OCI-LY7 (cell line): ENCODE results near the gene C16orf82. TPM values are rescaled to one million over a fixed set of nuclear protein-coding genes. Genes with fewer than 3 reads are reported as not detected.

Experiments
- BruUV-seq: library from RNA; stranded (reverse); fragments of 400-500 nt; replicated peaks from 2 replicates; lab custom pipeline; 2021; lab: Mats Ljungman, UMichigan
- CTCF ChIA-PET: fragments of 300-600 bp; sonication (Branson Sonifier 250); formaldehyde crosslinking; loops from one replicate; lab custom pipeline; 2022; ENCODE audit warnings: antibody characterized with exemption; ENCODE audit not compliant: unreplicated experiment; lab: Charles Lee
- POLR2A ChIA-PET: fragments of 300-600 bp; sonication (Branson Sonifier 250); formaldehyde crosslinking; loops from one replicate; lab custom pipeline; 2022; ENCODE audit warnings: antibody characterized with exemption; lab: Charles Lee
- DNase-seq: peaks from one replicate; pipeline ENCODE4 v3.0.0-alpha.2; 2015; ENCODE audit warnings: low spot score
- H2AFZ ChIP-seq: fragments of 200-600 bp; sonication (generic), shearing (Covaris generic); 2 replicates; pipeline ENCODE4 v1.6.1; 2014; ENCODE audit warnings: mild to moderate bottlenecking, antibody characterized with exemption, low read length, moderate library complexity
- H3K27ac ChIP-seq: fragments of 200-600 bp; sonication (generic); 2 replicates; pipeline ENCODE4 v1.5.1; 2014; ENCODE audit warnings: mixed run types, low read depth, mild to moderate bottlenecking, moderate library complexity, low read length, inconsistent platforms; ENCODE audit not compliant: poor library complexity, severe bottlenecking
- H3K36me3 ChIP-seq: fragments of 200-600 bp; sonication (generic); 2 replicates; pipeline ENCODE4 v1.6.1; 2014; ENCODE audit warnings: mild to moderate bottlenecking, antibody characterized with exemption, low read length, moderate library complexity, mixed read lengths; ENCODE audit not compliant: insufficient read depth
- H3K4me1 ChIP-seq: fragments of 200-600 bp; sonication (generic); 2 replicates; pipeline ENCODE4 v1.5.1; 2014; ENCODE audit warnings: mild to moderate bottlenecking, low read length; ENCODE audit not compliant: insufficient read depth, poor library complexity, severe bottlenecking
- H3K4me2 ChIP-seq: fragments of 200-600 bp; sonication (generic); 2 replicates; pipeline ENCODE4 v1.6.1; 2014; ENCODE audit warnings: mild to moderate bottlenecking, low read length
- H3K4me3 ChIP-seq: fragments of 200-600 bp; sonication (generic); 2 replicates; pipeline ENCODE4 v1.5.1; 2014; ENCODE audit warnings: mild to moderate bottlenecking, low read depth, low read length; ENCODE audit not compliant: poor library complexity, severe bottlenecking
- H3K79me2 ChIP-seq: fragments of 200-600 bp; sonication (generic); 2 replicates; pipeline ENCODE4 v1.6.1; 2016; ENCODE audit warnings: low read depth, mild to moderate bottlenecking, low read length, moderate library complexity, mixed read lengths; ENCODE audit not compliant: insufficient read depth
- H3K9me2 ChIP-seq: fragments of 200-600 bp; sonication (generic); 2 replicates; pipeline ENCODE4 v1.6.1; 2016; ENCODE audit warnings: mild to moderate bottlenecking, low read length, mixed read lengths; ENCODE audit not compliant: insufficient read depth
- H3K9me3 ChIP-seq: fragments of 200-600 bp; sonication (generic); 2 replicates; pipeline ENCODE4 v1.6.1; 2014; ENCODE audit warnings: mild to moderate bottlenecking, mixed run types, low read length, mixed read lengths
- H4K20me1 ChIP-seq: fragments of 200-600 bp; sonication (generic); 2 replicates; pipeline ENCODE4 v1.6.1; 2014; ENCODE audit warnings: mild to moderate bottlenecking, antibody characterized with exemption, low read length, moderate library complexity, mixed read lengths; ENCODE audit not compliant: insufficient read depth
- EZH2phosphoT487 ChIP-seq: fragments of 200-600 bp; sonication (generic); IDR thresholded peaks from 2 replicates; pipeline ENCODE4 v1.6.1; 2018; ENCODE audit warnings: low read depth, borderline replicate concordance, mild to moderate bottlenecking, mixed run types, antibody characterized with exemption, low read length, moderate library complexity, mixed read lengths
- intact Hi-C: fragments of 100-400 bp; cut with micrococcal nuclease; formaldehyde crosslinking; loops from one replicate; pipeline ENCODE4 v1.10.0; 2022; ENCODE audit not compliant: unreplicated experiment
- total RNA-seq, 2 experiments: library from RNA; depleted of rRNA in 1 of 2; stranded (reverse); fragments of >200 nt in 1 of 2; shearing (Covaris generic) in 1 of 2; gene quantifications; 2 replicates each; pipeline ENCODE4 v1.2.3, GENCODE V29; 2014 to 2022
- TF ChIP-seq, protein P1 (sequence below): fragments of 200-600 bp; sonication (generic); conservative IDR thresholded peaks from 2 replicates; pipeline ENCODE4 v1.5.1; 2014; ENCODE audit warnings: mild to moderate bottlenecking, antibody characterized with exemption, low read length, moderate library complexity, mixed read lengths

The C16orf82 gene
- total RNA-seq, 2 experiments from 2014 or later = not detected

DNA sequence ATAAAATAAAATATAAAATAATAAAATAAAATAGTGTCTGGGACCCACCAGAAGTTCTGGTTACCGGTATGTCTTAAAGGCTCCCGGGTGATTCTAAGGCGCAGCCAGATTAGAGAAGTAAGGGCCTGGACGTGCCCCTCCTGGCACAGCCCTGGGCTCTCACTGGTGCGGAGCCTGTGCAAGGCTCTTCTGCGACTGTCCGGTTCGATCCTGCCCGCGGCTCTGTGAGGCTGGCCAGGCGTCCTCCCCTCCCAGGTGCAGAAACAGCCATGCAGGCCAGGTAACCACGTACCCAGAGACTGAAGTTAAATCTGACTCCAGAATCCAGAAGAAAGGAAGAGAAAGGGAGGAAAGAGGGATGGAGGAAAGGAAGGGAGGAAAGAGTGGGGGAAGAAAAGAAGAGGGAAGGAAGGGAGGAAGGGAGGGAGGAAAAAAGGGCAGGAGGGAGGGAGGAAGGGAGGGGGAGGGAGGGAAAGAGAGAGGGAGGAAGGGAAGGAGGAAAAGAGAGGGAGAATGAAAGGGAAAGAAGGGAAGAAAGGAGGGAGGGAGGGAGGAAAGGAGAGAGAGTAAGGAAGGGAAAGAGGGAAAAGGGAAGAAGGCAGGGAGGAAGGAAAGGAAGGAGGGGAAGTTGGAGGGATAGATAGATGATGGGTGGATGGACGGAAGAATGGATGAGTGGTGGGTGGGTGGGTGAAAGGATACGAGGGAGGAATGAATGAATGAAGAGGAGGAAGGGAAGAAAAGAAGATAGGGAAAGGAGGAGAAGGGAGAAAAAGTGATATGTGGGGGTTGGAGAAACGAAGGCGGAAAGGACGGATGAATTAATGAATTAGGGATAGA, 42.3 kb downstream of the C16orf82 start:
- peak overlapping the region; percentile 62 for H3K4me3 ChIP-seq
- no peaks in the 10 kb centered on the region for H4K20me1 ChIP-seq
- intact Hi-C loops = no loop called here
- H3K9me3 ChIP-seq = no peaks in the 10 kb centered on the region
- no peaks in the 10 kb centered on the region for H3K36me3 ChIP-seq
- ChIA-PET POLR2A (no interaction called here), CTCF (interaction anchor here (0.6 kb wide), 1 partner anchor 60 kb away, joined by 8 read pairs; no protein-coding TSS in a partner anchor)
- H3K9me2 ChIP-seq = no peaks in the 10 kb centered on the region
- no peaks in the 10 kb centered on the region for H3K79me2 ChIP-seq
- DNase-seq = no peak
- H3K4me1 ChIP-seq = peaks cover 30% of the 10 kb centered on the region
- H2AFZ ChIP-seq = no peak overlapping the region
- H3K27ac ChIP-seq = no peak overlapping the region
- TF ChIP-seq, protein P1, sequence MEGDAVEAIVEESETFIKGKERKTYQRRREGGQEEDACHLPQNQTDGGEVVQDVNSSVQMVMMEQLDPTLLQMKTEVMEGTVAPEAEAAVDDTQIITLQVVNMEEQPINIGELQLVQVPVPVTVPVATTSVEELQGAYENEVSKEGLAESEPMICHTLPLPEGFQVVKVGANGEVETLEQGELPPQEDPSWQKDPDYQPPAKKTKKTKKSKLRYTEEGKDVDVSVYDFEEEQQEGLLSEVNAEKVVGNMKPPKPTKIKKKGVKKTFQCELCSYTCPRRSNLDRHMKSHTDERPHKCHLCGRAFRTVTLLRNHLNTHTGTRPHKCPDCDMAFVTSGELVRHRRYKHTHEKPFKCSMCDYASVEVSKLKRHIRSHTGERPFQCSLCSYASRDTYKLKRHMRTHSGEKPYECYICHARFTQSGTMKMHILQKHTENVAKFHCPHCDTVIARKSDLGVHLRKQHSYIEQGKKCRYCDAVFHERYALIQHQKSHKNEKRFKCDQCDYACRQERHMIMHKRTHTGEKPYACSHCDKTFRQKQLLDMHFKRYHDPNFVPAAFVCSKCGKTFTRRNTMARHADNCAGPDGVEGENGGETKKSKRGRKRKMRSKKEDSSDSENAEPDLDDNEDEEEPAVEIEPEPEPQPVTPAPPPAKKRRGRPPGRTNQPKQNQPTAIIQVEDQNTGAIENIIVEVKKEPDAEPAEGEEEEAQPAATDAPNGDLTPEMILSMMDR = no peak
- TF ChIP-seq EZH2phosphoT487 = no peak
- BruUV-seq = no TSS peak
- H3K4me2 ChIP-seq = peak overlapping the region; percentile 85; the same call in 1 of the 2 replicates

DNA sequence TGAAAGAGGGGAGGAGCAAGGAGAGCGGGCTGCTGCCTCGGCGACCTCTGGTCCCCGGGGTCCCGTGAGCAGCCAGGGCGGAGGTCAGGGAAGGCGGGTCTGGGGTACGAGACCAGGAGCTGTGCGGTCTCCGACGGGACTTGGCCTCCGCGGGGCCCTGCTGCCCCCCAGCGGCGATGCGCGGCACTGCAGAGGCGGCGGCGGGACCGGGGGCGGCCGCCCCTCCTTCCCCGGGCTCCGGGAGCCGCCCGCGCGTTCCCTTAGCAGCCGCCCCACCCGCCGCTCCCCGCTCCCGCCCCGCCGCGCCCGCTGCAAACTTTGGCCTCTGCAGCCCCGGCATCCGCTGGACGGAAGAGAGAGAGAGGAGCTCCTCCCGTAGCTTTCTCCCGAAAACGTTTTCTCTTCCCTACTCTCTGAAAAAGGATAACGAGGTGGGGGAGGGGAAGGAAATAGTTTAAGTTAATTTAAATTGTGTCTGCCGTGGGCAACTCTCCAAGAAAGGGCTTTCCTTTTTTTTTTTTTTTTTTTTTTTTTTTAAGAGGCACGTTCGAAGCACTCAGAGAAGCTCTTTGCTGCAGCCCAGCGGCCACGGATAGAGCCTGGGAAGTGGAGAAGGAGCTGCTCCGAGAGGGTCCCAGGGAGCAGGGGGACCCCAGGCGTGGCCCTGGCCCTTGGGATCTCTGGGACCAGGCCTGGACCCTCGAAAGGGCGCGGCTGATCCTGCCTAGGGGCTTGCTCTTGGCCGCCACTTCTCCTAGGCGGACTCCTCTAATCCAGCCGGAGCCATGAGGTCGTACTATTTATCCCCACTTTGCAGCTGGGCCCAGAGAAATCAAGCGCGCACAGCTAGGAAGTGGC, 43.2 kb downstream of the C16orf82 start:
- DNase-seq = peak; percentile 75
- H3K4me3 ChIP-seq = peak overlapping the region; percentile 62
- H3K36me3 ChIP-seq = no peaks in the 10 kb centered on the region
- H3K9me3 ChIP-seq = no peaks in the 10 kb centered on the region
- POLR2A ChIA-PET = interaction anchor here (0.8 kb wide), 1 partner anchor 1689 kb away, joined by 3 read pairs; no protein-coding TSS in a partner anchor
- peaks cover 30% of the 10 kb centered on the region for H3K4me1 ChIP-seq
- H3K27ac ChIP-seq = no peak overlapping the region
- H3K9me2 ChIP-seq = no peaks in the 10 kb centered on the region
- peak overlapping the region; percentile 13; the same call in 1 of the 2 replicates for H2AFZ ChIP-seq
- CTCF ChIA-PET = interaction anchor here (0.6 to 0.9 kb wide), 4 partner anchors 9 to 412 kb away, joined by 3 to 8 read pairs (median 4); no protein-coding TSS in a partner anchor
- H4K20me1 ChIP-seq = no peaks in the 10 kb centered on the region
- no TSS peak for BruUV-seq
- no peaks in the 10 kb centered on the region for H3K79me2 ChIP-seq
- no peak for TF ChIP-seq EZH2phosphoT487
- TF ChIP-seq, protein P1 = peak; percentile 77
- H3K4me2 ChIP-seq = peak overlapping the region; percentile 85
- intact Hi-C loops = loop anchor here (5.0 kb wide), 1 partner anchor 257 kb away; no protein-coding TSS in a partner anchor
